Esophagus muscularis mucosa (tissue), 4 donors: Measurements from ENCODE around the gene TMEM248. TPM values are rescaled to one million over a fixed set of nuclear protein-coding genes. Genes with fewer than 3 reads are reported as not detected.

Experiments used
- DNase-seq: peaks from one replicate; pipeline ENCODE4 v3.0.0-alpha.2; 2017; ENCODE audit errors: extremely low spot score
- H3K27ac ChIP-seq, 4 donors: fragments of 200-600 bp; sonication (generic); replicated peaks in 1 of 4; 1 replicate in 3 of 4; 2 replicates in 1 of 4; pipeline ENCODE4 v1.5.1; 2016 to 2019; ENCODE audit warnings: mild to moderate bottlenecking in 1 of 4
- H3K27me3 ChIP-seq, 4 donors: fragments of 200-600 bp; sonication (generic); one replicate each; pipeline versions ENCODE4 v1.5.1 to v1.6.0; 2016 to 2019
- H3K36me3 ChIP-seq, 4 donors: fragments of 200-600 bp; sonication (generic); one replicate each; pipeline ENCODE4 v1.5.1; 2016 to 2019
- H3K4me1 ChIP-seq, 4 donors: fragments of 200-600 bp; sonication (generic); one replicate each; pipeline ENCODE4 v1.5.1; 2016 to 2019
- H3K4me3 ChIP-seq, 4 donors: fragments of 200-600 bp; sonication (generic); 1 replicate in 2 of 4; 2 replicates in 2 of 4; pipeline ENCODE4 v1.5.1; 2016 to 2019; ENCODE audit warnings: mild to moderate bottlenecking in 4 of 4, moderate library complexity in 1 of 4
- H3K9me3 ChIP-seq, 4 donors: fragments of 200-600 bp; sonication (generic); 1 replicate in 3 of 4; 2 replicates in 1 of 4; pipeline ENCODE4 v1.5.1; 2016 to 2019
- EP300 ChIP-seq: sonication (generic); formaldehyde crosslinking; IDR thresholded peaks from one replicate; pipeline ENCODE4 v1.6.1; 2017; ENCODE audit warnings: antibody characterized with exemption
- POLR2A ChIP-seq: fragments of 450-650 bp; IDR thresholded peaks from one replicate; pipeline ENCODE4 v1.6.1; 2017; ENCODE audit warnings: antibody characterized with exemption, moderate library complexity, mild to moderate bottlenecking, low read depth
- POLR2AphosphoS5 ChIP-seq, 2 donors: sonication (generic); formaldehyde crosslinking; IDR thresholded peaks; one replicate each; pipeline ENCODE4 v1.6.1; 2017; ENCODE audit warnings: antibody characterized with exemption in 2 of 2
- WGBS: methylation state at CpG from one replicate; pipeline ENCODE4 v1.1.5; 2018; 5-methylcytosine and 5-hydroxymethylcytosine counted together
- intact Hi-C: fragments of 100-400 bp; cut with DNase I; formaldehyde crosslinking; loops from one replicate; pipeline ENCODE4 v1.15.1; 2023
- total RNA-seq, 4 donors: library from RNA; depleted of rRNA; stranded (reverse); fragments of >200 nt; gene quantifications; one replicate each; pipeline versions ENCODE4 v1.1.0 to v1.2.1, GENCODE V29; 2016
- TF ChIP-seq, protein P1 (sequence below), 3 experiments: fragments of 200-600 bp in 2 of 3; fragments of 450-650 bp in 1 of 3; sonication (generic) in 2 of 3; IDR thresholded peaks; one replicate each; pipeline ENCODE4 v1.5.1; 2017 to 2019; ENCODE audit warnings: antibody characterized with exemption in 3 of 3, mild to moderate bottlenecking in 2 of 3, moderate library complexity in 1 of 3

Gene TMEM248
- total RNA-seq, 4 donors from 2014 or later = 87.6 to 113 (median 99.7) TPM

- TF ChIP-seq POLR2A (no peak), POLR2AphosphoS5 (IDR thresholded peaks at IDR 0.05) (no peak)
- H3K27ac ChIP-seq = no peak overlapping the region
- no peaks in the 10 kb centered on the region for H3K9me3 ChIP-seq
- no peak overlapping the region for H3K4me3 ChIP-seq
- no peaks in the 10 kb centered on the region for H3K27me3 ChIP-seq
- DNase-seq = no peak
- WGBS = 90% methylated on average over 5 of the region's 5 CpGs
- intact Hi-C loops = no loop called here
- H3K4me1 ChIP-seq = peaks cover 0 to 3% (median 0%) of the 10 kb centered on the region in 4 donors
- H3K36me3 ChIP-seq = peaks cover 75 to 100% (median 89%) of the 10 kb centered on the region in 4 donors
Observed at GRCh38 chr7:66953044-66953427, 32.0 kb downstream of the TMEM248 start.

GRCh38 chr7:66957595-66958290 lies 36.7 kb downstream of the TMEM248 start:
- Histone ChIP-seq H3K9me3 (no peaks in the 10 kb centered on the region), H3K27me3 (no peaks in the 10 kb centered on the region), H3K36me3 (peaks cover 49 to 82% (median 56%) of the 10 kb centered on the region in 4 donors), H3K27ac (no peak overlapping the region), H3K4me3 (no peak overlapping the region), H3K4me1 (peaks cover 0 to 3% (median 0%) of the 10 kb centered on the region in 4 donors)
- TF ChIP-seq, protein P1, sequence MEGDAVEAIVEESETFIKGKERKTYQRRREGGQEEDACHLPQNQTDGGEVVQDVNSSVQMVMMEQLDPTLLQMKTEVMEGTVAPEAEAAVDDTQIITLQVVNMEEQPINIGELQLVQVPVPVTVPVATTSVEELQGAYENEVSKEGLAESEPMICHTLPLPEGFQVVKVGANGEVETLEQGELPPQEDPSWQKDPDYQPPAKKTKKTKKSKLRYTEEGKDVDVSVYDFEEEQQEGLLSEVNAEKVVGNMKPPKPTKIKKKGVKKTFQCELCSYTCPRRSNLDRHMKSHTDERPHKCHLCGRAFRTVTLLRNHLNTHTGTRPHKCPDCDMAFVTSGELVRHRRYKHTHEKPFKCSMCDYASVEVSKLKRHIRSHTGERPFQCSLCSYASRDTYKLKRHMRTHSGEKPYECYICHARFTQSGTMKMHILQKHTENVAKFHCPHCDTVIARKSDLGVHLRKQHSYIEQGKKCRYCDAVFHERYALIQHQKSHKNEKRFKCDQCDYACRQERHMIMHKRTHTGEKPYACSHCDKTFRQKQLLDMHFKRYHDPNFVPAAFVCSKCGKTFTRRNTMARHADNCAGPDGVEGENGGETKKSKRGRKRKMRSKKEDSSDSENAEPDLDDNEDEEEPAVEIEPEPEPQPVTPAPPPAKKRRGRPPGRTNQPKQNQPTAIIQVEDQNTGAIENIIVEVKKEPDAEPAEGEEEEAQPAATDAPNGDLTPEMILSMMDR (IDR thresholded peaks at IDR 0.05) = no peak
- TF ChIP-seq POLR2AphosphoS5 (IDR thresholded peaks at IDR 0.05) (no peak), EP300 (no peak), POLR2A (no peak)
- intact Hi-C loops = no loop called here
- 84% methylated on average over 13 of the region's 13 CpGs for WGBS
- no peak for DNase-seq

DNA sequence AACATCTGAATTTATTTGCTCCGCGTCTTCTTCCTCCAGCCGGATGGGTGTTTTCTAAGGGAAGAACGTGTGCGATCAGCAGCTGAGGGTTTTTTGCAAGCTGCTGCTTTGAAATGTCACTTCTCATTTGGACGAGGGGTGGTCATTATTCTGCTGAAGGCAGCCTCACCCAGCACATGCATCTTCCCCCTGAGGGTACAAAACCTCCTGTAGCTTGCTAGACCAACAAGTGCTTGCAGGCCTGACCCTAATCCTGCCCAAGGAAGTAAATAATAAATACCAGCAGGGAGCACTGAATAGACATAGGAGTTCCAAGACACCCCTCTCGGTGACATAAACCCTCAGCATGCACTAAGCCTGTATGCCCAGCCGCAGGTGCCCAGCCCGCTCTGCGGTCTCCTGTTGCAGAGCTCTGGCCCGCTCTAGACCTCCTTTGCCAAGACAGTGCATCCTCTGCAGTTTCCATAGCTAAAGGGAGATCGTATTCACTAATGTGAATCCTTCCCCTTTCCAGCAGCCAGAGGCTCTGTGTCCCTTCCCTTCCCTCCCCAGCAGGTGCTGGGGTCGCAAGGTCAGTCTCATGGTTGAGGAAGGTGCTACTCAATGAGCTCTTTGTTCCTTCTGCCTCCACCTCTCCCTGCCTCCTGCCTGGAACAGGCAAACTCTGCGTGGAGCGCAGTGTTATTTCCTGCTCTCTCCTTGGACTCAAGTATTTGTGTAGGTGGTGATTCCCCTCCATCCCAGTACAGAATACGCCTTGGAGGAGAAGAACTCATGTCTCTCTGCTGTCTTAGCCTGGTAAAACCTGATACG lies 37.7 kb downstream of the TMEM248 start:
- peaks cover 39 to 72% (median 47%) of the 10 kb centered on the region in 4 donors for H3K36me3 ChIP-seq

GRCh38 chr7:66960192-66960591 lies 39.2 kb downstream of the TMEM248 start:
- Histone ChIP-seq H3K4me1 (peaks cover 0 to 3% (median 0%) of the 10 kb centered on the region in 4 donors), H3K9me3 (no peaks in the 10 kb centered on the region), H3K27me3 (no peaks in the 10 kb centered on the region), H3K36me3 (peaks cover 26 to 57% (median 35%) of the 10 kb centered on the region in 4 donors), H3K27ac (no peak overlapping the region), H3K4me3 (no peak overlapping the region)
- no peak for DNase-seq
- intact Hi-C loops = no loop called here
- TF ChIP-seq, protein P1 (IDR thresholded peaks at IDR 0.05) = no peak
- no peak for TF ChIP-seq POLR2A
- TF ChIP-seq POLR2AphosphoS5 (IDR thresholded peaks at IDR 0.05) = no peak
- TF ChIP-seq EP300 = no peak
- 96% methylated on average over 4 of the region's 4 CpGs for WGBS

More for the DNA sequence above, 37.7 kb downstream of the TMEM248 start:
- intact Hi-C loops = no loop called here
- no peak for TF ChIP-seq POLR2AphosphoS5 (IDR thresholded peaks at IDR 0.05)
- TF ChIP-seq POLR2A = no peak
- TF ChIP-seq, protein P1 (IDR thresholded peaks at IDR 0.05) = no peak
- no peak for TF ChIP-seq EP300
- no peak overlapping the region for H3K4me3 ChIP-seq
- DNase-seq = no peak
- no peak overlapping the region for H3K27ac ChIP-seq
- 92% methylated on average over 14 of the region's 17 CpGs for WGBS
- no peaks in the 10 kb centered on the region for H3K9me3 ChIP-seq
- H3K4me1 ChIP-seq = peaks cover 0 to 3% (median 0%) of the 10 kb centered on the region in 4 donors
- H3K27me3 ChIP-seq = no peaks in the 10 kb centered on the region

GRCh38 chr7:66961096-66961495 lies 40.1 kb downstream of the TMEM248 start:
- Histone ChIP-seq H3K36me3 (peaks cover 18 to 48% (median 27%) of the 10 kb centered on the region in 4 donors), H3K27me3 (no peaks in the 10 kb centered on the region), H3K9me3 (no peaks in the 10 kb centered on the region), H3K4me1 (peaks cover 0 to 3% (median 0%) of the 10 kb centered on the region in 4 donors), H3K27ac (no peak overlapping the region), H3K4me3 (no peak overlapping the region)
- WGBS = 86% methylated on average over 3 of the region's 5 CpGs
- intact Hi-C loops = no loop called here
- no peak for TF ChIP-seq POLR2A
- TF ChIP-seq, protein P1 (IDR thresholded peaks at IDR 0.05) = no peak
- TF ChIP-seq POLR2AphosphoS5 (IDR thresholded peaks at IDR 0.05) = no peak
- TF ChIP-seq EP300 = no peak
- no peak for DNase-seq
